HCT116 (cell line): ENCODE results near the gene WAS.

Experiments used
- CTCF ChIP-seq, 3 experiments: fragments of 200-600 bp in 1 of 3; sonication (generic) in 1 of 3; IDR thresholded peaks in 2 of 3; conservative IDR thresholded peaks in 1 of 3; 2 replicates each; pipeline ENCODE4 v1.5.1; 2012 to 2017; ENCODE audit warnings: low read depth in 2 of 3, low read length in 2 of 3, antibody characterized with exemption in 1 of 3, borderline replicate concordance in 1 of 3, control low read depth in 1 of 3, mild to moderate bottlenecking in 1 of 3, mixed read lengths in 1 of 3, mixed run types in 1 of 3, moderate library complexity in 1 of 3; ENCODE audit not compliant: insufficient read depth in 1 of 3
- EZH2 ChIP-seq: fragments of 200-600 bp; sonication (generic); IDR thresholded peaks from 2 replicates; pipeline ENCODE4 v1.6.1; 2017; ENCODE audit warnings: antibody characterized with exemption, mixed run types
- JUND ChIP-seq: IDR thresholded peaks from 2 replicates; pipeline ENCODE4 v1.6.1; 2012
- POLR2A ChIP-seq: IDR thresholded peaks from 2 replicates; pipeline ENCODE4 v1.7.0; 2011; ENCODE audit warnings: borderline replicate concordance; ENCODE audit not compliant: insufficient read depth, insufficient read length; ENCODE audit errors: extremely low read depth
- REST ChIP-seq: IDR thresholded peaks from 2 replicates; pipeline ENCODE4 v1.6.1; 2012; ENCODE audit warnings: low read depth
- SP1 ChIP-seq: IDR thresholded peaks from 2 replicates; pipeline ENCODE4 v1.6.1; 2012; ENCODE audit warnings: low read depth
- SRF ChIP-seq: IDR thresholded peaks from 2 replicates; pipeline ENCODE4 v1.6.1; 2012; ENCODE audit warnings: low read depth
- TCF7L2 ChIP-seq: IDR thresholded peaks from 2 replicates; pipeline ENCODE4 v1.7.0; 2011; ENCODE audit warnings: borderline replicate concordance, inconsistent platforms; ENCODE audit not compliant: insufficient read depth, insufficient read length; ENCODE audit errors: extremely low read depth
- YY1 ChIP-seq: IDR thresholded peaks from 2 replicates; pipeline ENCODE4 v1.6.1; 2011; ENCODE audit warnings: low read length, low read depth, moderate library complexity, mild to moderate bottlenecking; ENCODE audit not compliant: insufficient replicate concordance; ENCODE audit errors: extremely low read depth
- ZFX ChIP-seq: fragments of 450-650 bp; IDR thresholded peaks from 2 replicates; pipeline ENCODE4 v1.6.1; 2017
- TF ChIP-seq, protein P1 (sequence below): IDR thresholded peaks from 2 replicates; pipeline ENCODE4 v1.6.1; 2012
- TF ChIP-seq, protein P2 (sequence below): IDR thresholded peaks from 2 replicates; pipeline ENCODE4 v1.6.1; 2012

DNA sequence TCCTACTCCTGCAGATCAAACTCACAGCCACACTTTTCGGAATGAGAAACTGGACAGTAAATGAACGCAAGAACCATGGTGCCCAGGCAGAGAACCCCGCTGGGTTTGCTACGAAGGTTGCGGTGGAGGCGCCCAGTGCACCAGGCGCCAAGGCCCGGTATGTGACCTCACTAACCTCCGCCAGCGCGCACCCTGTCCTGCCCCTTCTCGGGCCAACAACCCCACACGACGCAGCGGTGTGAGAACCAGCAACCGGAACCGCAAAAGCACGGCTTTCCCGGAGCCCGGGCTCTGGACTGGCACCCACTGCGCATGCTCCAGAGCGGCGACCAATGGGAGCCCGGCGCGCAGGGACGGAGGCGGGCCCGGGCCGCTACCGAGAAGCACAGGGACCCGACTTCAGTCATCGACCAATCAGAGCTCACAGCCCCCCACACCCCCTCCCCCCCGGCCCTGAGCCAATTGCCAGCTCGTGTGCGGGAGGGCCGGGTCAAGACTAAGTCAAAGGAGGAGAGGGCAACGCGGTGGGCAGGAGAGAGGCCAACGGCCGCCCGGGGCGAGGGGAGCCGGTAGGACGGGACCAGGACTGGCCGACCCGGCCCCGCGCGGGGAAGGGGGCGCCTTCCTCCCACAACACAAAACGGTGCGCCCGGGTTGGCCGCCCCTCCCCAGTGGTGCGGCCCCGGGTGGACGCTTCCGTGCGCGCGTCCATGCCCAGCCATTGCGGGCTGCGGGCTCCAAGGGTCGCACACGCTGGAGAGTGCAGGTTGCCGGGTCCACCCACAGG lies 7.3 kb upstream of the WAS start:
- no peak for TF ChIP-seq CTCF (IDR thresholded peaks at IDR 0.05 in 2 of 3, conservative IDR thresholded peaks at IDR 0.05 in 1 of 3; ENCODE audit: borderline replicate concordance in 1 of 3, insufficient read depth in 1 of 3, low read depth in 2 of 3, low read length in 2 of 3)
- TF ChIP-seq TCF7L2, result no peak
- TF ChIP-seq SP1, result peak; percentile 69
- TF ChIP-seq, protein P1, sequence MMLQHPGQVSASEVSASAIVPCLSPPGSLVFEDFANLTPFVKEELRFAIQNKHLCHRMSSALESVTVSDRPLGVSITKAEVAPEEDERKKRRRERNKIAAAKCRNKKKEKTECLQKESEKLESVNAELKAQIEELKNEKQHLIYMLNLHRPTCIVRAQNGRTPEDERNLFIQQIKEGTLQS, result no peak
- no peak for TF ChIP-seq ZFX
- TF ChIP-seq POLR2A, result peak; percentile 49
- TF ChIP-seq EZH2, result no peak
- no peak for TF ChIP-seq YY1
- TF ChIP-seq REST, result no peak
- TF ChIP-seq, protein P2, sequence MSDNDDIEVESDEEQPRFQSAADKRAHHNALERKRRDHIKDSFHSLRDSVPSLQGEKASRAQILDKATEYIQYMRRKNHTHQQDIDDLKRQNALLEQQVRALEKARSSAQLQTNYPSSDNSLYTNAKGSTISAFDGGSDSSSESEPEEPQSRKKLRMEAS, result peak; percentile 29
- no peak for TF ChIP-seq JUND
- TF ChIP-seq SRF, result no peak
